Retinal pigment epithelial cell (primary cell): Measurements from ENCODE around the gene SP8.
A peak's percentile ranks its signal among the peaks of the same experiment; 100 is the strongest.

Source experiments
- DNase-seq: peaks from one replicate; pipeline ENCODE4 v3.0.0-alpha.2; 2010; ENCODE audit warnings: low read depth
- H3K4me3 ChIP-seq: 2 replicates; pipeline ENCODE4 v1.5.1; 2011; ENCODE audit warnings: mild to moderate bottlenecking, low read length, control low read depth, moderate library complexity
- TF ChIP-seq, protein P1 (sequence below): conservative IDR thresholded peaks from 2 replicates; pipeline ENCODE4 v1.5.1; 2011; ENCODE audit warnings: low read depth, low read length, control low read depth, inconsistent platforms

Gene SP8

GRCh38 chr7:20783125-20783699 is 3.5 kb downstream of the SP8 start:
- no peak for DNase-seq
- no peak overlapping the region for H3K4me3 ChIP-seq
- TF ChIP-seq, protein P1, sequence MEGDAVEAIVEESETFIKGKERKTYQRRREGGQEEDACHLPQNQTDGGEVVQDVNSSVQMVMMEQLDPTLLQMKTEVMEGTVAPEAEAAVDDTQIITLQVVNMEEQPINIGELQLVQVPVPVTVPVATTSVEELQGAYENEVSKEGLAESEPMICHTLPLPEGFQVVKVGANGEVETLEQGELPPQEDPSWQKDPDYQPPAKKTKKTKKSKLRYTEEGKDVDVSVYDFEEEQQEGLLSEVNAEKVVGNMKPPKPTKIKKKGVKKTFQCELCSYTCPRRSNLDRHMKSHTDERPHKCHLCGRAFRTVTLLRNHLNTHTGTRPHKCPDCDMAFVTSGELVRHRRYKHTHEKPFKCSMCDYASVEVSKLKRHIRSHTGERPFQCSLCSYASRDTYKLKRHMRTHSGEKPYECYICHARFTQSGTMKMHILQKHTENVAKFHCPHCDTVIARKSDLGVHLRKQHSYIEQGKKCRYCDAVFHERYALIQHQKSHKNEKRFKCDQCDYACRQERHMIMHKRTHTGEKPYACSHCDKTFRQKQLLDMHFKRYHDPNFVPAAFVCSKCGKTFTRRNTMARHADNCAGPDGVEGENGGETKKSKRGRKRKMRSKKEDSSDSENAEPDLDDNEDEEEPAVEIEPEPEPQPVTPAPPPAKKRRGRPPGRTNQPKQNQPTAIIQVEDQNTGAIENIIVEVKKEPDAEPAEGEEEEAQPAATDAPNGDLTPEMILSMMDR = no peak

DNA sequence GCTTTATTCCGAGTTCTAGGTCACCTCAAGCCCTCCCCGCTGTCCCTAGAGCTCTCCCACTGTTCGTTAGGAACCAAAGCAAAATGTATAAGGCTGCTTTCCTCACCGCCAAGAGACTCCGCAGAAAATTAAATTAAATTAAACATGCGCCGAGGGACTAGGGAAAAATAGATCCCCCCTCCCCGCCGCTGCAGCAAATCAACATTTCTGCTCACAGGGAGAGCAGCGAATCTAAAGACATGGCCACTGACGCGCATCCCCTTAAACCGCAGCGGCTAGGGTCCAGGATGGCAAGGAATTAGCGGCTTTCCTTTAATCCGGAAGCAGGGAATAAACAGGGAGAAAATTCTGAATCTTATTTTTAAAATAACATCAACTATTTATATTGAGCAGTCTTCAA is 7.6 kb downstream of the SP8 start:
- H3K4me3 ChIP-seq = no peak overlapping the region
- no peak for DNase-seq
- TF ChIP-seq, protein P1 = no peak

- H3K4me3 ChIP-seq = peak overlapping the region; percentile 35
- TF ChIP-seq, protein P1 = peak; percentile 64
- DNase-seq = no peak
Measured at GRCh38 chr7:20778063-20778721, 8.5 kb downstream of the SP8 start.

DNA sequence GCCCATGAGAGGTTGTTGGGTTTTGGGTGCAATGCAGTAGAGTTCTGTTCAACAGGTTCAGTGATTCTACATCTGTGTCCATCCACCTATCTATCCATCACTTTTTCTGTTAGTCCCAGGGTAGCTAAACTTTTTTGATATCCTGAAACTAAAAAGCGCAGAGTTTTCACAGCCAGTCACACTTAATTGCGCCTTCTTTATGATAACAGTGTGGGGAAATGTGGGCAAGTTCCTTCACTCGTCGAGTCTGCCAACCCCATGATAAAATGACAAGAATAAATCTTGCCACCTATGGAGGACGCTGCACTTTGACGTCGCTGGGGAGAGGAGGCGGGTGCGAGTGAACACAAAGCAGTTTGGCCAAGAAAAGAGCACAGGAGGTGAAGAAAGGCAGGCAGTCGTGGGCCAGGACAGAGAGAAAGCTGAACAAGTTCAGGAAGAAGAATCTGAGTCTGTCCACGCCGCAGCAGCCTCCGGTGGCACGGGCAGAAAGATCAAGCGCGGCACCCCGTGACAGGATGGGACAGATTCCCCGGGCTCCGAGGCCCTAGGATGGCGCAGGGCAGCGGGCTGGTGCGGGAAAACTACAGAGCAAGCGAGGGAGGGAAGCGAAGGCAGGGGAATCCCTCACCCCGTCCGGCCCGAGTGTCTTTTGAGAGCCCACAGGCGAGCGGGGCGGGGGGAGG is 9.2 kb downstream of the SP8 start:
- no peak for DNase-seq
- H3K4me3 ChIP-seq = peak overlapping the region; percentile 31
- TF ChIP-seq, protein P1 = no peak

- TF ChIP-seq, protein P1 = no peak
- no peak overlapping the region for H3K4me3 ChIP-seq
- DNase-seq = no peak
Measured at GRCh38 chr7:20776942-20777341, 9.7 kb downstream of the SP8 start.

- no peak for DNase-seq
- H3K4me3 ChIP-seq = no peak overlapping the region
- TF ChIP-seq, protein P1 = no peak
Measured at GRCh38 chr7:20776214-20776911, 10.3 kb downstream of the SP8 start.
